ENCODE results near the gene DELE1. TPM values are rescaled to one million over a fixed set of nuclear protein-coding genes. Genes with fewer than 3 reads are reported as not detected.

The DELE1 gene
- total and polyA plus RNA-seq, 8 donors = 27.7 to 45.6 (median 34.2) TPM

DNA sequence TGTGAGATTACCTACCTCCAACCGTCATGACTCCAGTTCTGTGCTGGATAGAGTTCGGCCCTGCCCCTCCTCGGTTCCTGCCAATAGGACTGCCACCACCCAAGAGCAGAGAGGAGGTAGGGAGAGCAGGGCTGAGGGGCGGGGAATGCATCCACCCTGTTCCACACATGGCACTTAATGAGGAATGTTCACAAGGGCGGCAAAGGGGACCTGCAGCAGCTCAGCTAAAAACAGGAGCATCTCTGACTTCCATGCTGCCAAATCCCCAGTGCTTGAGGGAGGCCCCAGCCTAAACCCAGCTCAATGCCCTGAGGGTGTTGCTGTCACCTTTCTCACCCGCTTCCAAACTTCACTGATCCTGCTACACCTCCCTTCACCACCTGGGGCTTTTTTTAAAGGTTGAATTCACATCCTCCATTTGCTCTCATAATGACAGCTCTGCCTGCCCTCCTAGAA, 7.8 kb upstream of the DELE1 start:
- Histone ChIP-seq H3K4me1 (no peaks in the 10 kb centered on the region), H3K27me3 (no peaks in the 10 kb centered on the region), H3K36me3 (no peaks in the 10 kb centered on the region), H3K4me3 (no peak overlapping the region), H3K27ac (no peak overlapping the region), H3K9me3 (no peaks in the 10 kb centered on the region)
- 69 to 81% methylated on average over 6 of the region's 6 CpGs for WGBS, 2 donors
- DNase-seq (no peak), ATAC-seq (no peak), FAIRE-seq (no peak)
- intact Hi-C loops (cut with DNase I) = no loop called here
- no peak for TF ChIP-seq CTCF (IDR thresholded peaks at IDR 0.05)

- FAIRE-seq = no peak
- H3K4me3 ChIP-seq = no peak overlapping the region
- no peaks in the 10 kb centered on the region for H3K9me3 ChIP-seq
- H3K4me1 ChIP-seq = no peaks in the 10 kb centered on the region
- no peaks in the 10 kb centered on the region for H3K36me3 ChIP-seq
- ATAC-seq = no peak
- 47 to 63% methylated on average over 2 of the region's 2 CpGs for WGBS, 2 donors
- intact Hi-C loops (cut with DNase I) = no loop called here
- no peak for DNase-seq
- H3K27me3 ChIP-seq = no peaks in the 10 kb centered on the region
- no peak for TF ChIP-seq CTCF (IDR thresholded peaks at IDR 0.05)
- no peak overlapping the region for H3K27ac ChIP-seq
Measured at GRCh38 chr5:141916522-141916921, 7.1 kb upstream of the DELE1 start.

- no peak for TF ChIP-seq CTCF (IDR thresholded peaks at IDR 0.05)
- 65 to 76% methylated on average over 5 of the region's 5 CpGs for WGBS, 2 donors
Measured at GRCh38 chr5:141917760-141918159, 5.9 kb upstream of the DELE1 start.

DNA sequence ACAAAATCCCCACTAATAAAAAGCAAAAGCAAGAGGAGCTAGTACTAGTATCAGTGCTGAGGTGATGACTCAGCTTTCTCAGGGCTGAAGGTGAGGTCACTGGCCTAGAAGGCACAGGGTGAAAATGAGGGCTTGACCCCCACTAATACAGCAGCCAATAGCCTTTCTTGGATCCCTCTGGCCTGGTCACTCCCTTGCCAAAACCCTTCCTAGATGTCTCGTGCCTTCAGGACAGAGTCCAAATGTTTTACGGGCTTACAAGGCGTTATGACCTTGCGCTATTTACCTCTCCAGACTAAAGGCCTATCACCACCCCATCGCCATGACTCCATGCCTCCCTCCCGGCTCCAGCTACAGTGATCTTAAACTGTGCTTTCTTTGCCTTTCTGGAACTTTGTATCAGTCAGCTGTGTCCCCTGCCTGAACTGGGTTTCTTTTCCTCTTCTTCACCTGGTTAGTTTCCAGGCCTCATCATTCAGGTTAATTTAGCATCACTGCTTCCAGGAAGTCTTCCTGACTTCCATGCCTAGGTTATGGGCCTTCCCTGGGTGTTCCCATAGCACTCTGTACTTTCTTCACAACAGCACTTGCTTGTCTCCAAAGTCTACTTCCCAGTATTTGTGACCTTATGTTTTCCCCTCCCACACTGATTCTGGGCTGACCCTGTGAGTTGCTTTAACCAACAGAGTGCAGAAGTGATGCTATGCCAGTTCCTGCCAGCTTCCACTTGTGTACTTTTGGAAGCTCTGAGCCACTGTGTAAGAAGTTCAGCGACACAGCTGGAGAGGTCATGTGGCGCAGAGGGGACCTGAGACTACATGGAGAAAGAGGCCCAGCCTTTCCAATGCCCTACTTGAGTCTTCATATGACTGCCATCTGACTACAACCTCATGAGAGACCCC, 4.2 kb upstream of the DELE1 start:
- no peak overlapping the region for H3K27ac ChIP-seq
- ATAC-seq = no peak

More at GRCh38 chr5:141917760-141918159, 5.9 kb upstream of the DELE1 start:
- no peaks in the 10 kb centered on the region for H3K36me3 ChIP-seq
- intact Hi-C loops (cut with DNase I) = no loop called here
- FAIRE-seq (no peak), DNase-seq (no peak), ATAC-seq (no peak)
- no peak overlapping the region for H3K4me3 ChIP-seq
- no peak overlapping the region for H3K27ac ChIP-seq
- H3K27me3 ChIP-seq = no peaks in the 10 kb centered on the region
- no peaks in the 10 kb centered on the region for H3K9me3 ChIP-seq
- H3K4me1 ChIP-seq = no peaks in the 10 kb centered on the region

More for the DNA sequence above, 4.2 kb upstream of the DELE1 start:
- no peak for TF ChIP-seq CTCF (IDR thresholded peaks at IDR 0.05)
- DNase-seq (no peak), FAIRE-seq (no peak)
- 75 to 87% methylated on average over 8 of the region's 8 CpGs for WGBS, 2 donors
- H3K4me3 ChIP-seq = no peak overlapping the region
- no peaks in the 10 kb centered on the region for H3K9me3 ChIP-seq
- intact Hi-C loops (cut with DNase I) = no loop called here
- H3K36me3 ChIP-seq = no peaks in the 10 kb centered on the region
- H3K27me3 ChIP-seq = no peaks in the 10 kb centered on the region
- H3K4me1 ChIP-seq = peaks cover 0 to 4% (median 3%) of the 10 kb centered on the region in 3 donors

All from pancreas (tissue), 10 donors.